ENCODE data around the gene BEGAIN. TPM values are rescaled to one million over a fixed set of nuclear protein-coding genes. Genes with fewer than 3 reads are reported as not detected.

BEGAIN gene
- polyA plus RNA-seq, 1 donor = 4.9 TPM

- DNase-seq = no peak
These were observed 84.0 kb downstream of the BEGAIN start for GRCh38 chr14:100503251-100503650.

- no peak for DNase-seq
These were observed 84.5 kb downstream of the BEGAIN start for GRCh38 chr14:100502622-100503220.

- DNase-seq = no peak
These were observed 87.1 kb downstream of the BEGAIN start for GRCh38 chr14:100500128-100500527.

DNA sequence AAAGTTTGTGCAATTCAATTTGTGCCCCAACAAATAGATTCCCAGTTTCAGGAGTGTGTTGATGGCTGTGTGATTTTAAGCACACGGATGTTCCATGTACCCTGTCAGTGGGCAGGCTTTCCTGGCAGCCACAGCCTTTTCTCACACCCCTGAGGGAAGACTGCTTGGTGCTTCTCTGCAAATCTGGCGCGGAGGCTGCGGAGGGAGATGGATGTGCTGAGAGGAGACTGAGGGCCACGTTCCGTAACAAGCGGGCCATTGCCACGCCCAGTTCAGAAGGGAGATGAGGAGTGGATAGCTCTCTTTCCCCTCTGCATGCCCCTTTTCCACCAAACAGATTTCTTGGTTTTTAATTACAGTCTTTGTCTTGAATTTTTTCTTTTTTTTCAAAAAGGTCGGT, 89.1 kb downstream of the BEGAIN start:
- no peak for DNase-seq

- no peak for DNase-seq
These were observed 91.3 kb downstream of the BEGAIN start for GRCh38 chr14:100495917-100496316.

DNA sequence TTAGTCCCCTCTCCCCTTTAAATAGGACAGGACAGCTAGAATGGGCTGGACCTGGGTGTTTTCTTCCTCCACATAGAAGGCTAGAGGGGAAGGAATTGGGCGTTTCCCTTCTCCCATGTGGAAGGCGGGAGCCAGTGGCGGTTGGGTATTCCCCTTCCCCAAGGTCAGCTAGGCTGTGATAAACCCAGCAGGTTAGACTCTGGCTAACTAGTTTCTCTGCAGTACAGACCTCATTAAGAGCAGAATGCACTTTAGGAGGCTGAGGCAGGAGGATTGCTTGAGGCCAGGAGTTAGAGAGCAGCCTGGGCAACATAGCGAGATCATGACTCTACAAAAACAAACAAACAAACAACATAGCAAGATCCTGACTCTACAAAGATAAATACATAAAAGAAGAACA, 92.6 kb downstream of the BEGAIN start:
- DNase-seq = no peak

- DNase-seq = no peak
These were observed 97.0 kb downstream of the BEGAIN start for GRCh38 chr14:100490252-100490651.

DNA sequence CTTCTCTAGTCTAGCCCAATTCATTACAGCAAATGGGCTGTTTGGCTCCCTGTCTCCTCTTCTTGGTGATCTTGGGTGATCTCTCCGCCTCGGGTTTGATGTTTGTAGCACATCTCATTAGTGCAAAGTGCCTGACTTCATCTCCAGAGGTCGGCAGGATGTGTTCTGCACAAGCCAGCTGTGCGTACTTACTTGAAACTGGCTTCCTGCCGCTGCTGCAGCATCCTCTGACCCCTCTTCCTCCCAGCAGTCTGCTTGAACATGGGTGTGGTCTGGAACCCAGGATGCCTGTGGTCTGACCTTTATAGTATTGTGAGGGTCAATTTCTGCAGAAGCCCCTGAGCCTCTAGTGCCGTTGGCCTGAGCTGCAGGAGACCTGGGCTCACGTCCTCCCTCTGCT, 99.2 kb downstream of the BEGAIN start:
- DNase-seq = no peak

- no peak for DNase-seq
These were observed 99.9 kb downstream of the BEGAIN start for GRCh38 chr14:100487304-100487703.

Other genes starting within 250 kb of the BEGAIN start
- 7.9 TPM for gene WDR25, start 210.9 kb downstream of the BEGAIN start, polyA plus RNA-seq (ENCODE audit: insufficient read length)
- gene DLK1, start 139.5 kb upstream of the BEGAIN start, polyA plus RNA-seq (ENCODE audit: insufficient read length) = 2,891 TPM
- 6,647 TPM for gene MEG3, start 238.7 kb upstream of the BEGAIN start, polyA plus RNA-seq (ENCODE audit: insufficient read length)

Measured in hindlimb muscle (tissue), 1 donor.